IMR-90 (cell line): ENCODE results near the gene RNF123.

Source experiments
- BHLHE40 ChIP-seq: fragments of 150-350 bp; IDR thresholded peaks from 2 replicates; pipeline ENCODE4 v1.6.1; 2016; ENCODE audit warnings: mild to moderate bottlenecking, low read depth, low read length
- CEBPB ChIP-seq: IDR thresholded peaks from 2 replicates; pipeline ENCODE4 v1.6.1; 2012; ENCODE audit warnings: low read depth, low read length, improper control_type of control experiment
- FOS ChIP-seq: fragments of 150-350 bp; IDR thresholded peaks from 2 replicates; pipeline ENCODE4 v1.6.1; 2016; ENCODE audit warnings: low read depth, low read length
- MAFK ChIP-seq: IDR thresholded peaks from 2 replicates; pipeline ENCODE4 v1.6.1; 2012; ENCODE audit warnings: low read depth, low read length, improper control_type of control experiment
- MAZ ChIP-seq: IDR thresholded peaks from 2 replicates; pipeline ENCODE4 v1.6.1; 2012; ENCODE audit warnings: low read depth, mild to moderate bottlenecking, low read length, improper control_type of control experiment, moderate library complexity, borderline replicate concordance
- MXI1 ChIP-seq: IDR thresholded peaks from 2 replicates; pipeline ENCODE4 v1.6.1; 2012; ENCODE audit warnings: low read depth, mild to moderate bottlenecking, low read length, moderate library complexity, borderline replicate concordance
- POLR2A ChIP-seq: IDR thresholded peaks from 2 replicates; pipeline ENCODE4 v1.6.1; 2012; ENCODE audit warnings: mild to moderate bottlenecking, low read depth, low read length
- RAD21 ChIP-seq: IDR thresholded peaks from 2 replicates; pipeline ENCODE4 v1.6.1; 2012; ENCODE audit warnings: low read length, improper control_type of control experiment
- RCOR1 ChIP-seq: IDR thresholded peaks from 2 replicates; pipeline ENCODE4 v1.6.1; 2012; ENCODE audit warnings: mild to moderate bottlenecking, low read length, improper control_type of control experiment; ENCODE audit not compliant: insufficient replicate concordance
- RFX5 ChIP-seq: IDR thresholded peaks from 2 replicates; pipeline ENCODE4 v1.8.0; 2012; ENCODE audit warnings: low read depth, mild to moderate bottlenecking, low read length, moderate library complexity
- SMC3 ChIP-seq: fragments of 150-350 bp; IDR thresholded peaks from 2 replicates; pipeline ENCODE4 v1.6.1; 2016; ENCODE audit warnings: low read depth, mild to moderate bottlenecking, antibody characterized with exemption, low read length, moderate library complexity
- USF2 ChIP-seq: fragments of 150-350 bp; IDR thresholded peaks from 2 replicates; pipeline ENCODE4 v1.6.1; 2017; ENCODE audit warnings: mild to moderate bottlenecking, antibody characterized with exemption, low read length, low read depth
- TF ChIP-seq, protein P1 (sequence below): conservative IDR thresholded peaks from 2 replicates; pipeline ENCODE4 v1.5.1; 2012; ENCODE audit warnings: mild to moderate bottlenecking, low read depth, low read length, improper control_type of control experiment
- TF ChIP-seq, protein P2 (sequence below): fragments of 150-350 bp; IDR thresholded peaks from 2 replicates; pipeline ENCODE4 v1.6.1; 2016; ENCODE audit warnings: low read depth, mild to moderate bottlenecking, low read length, moderate library complexity, borderline replicate concordance

- TF ChIP-seq MAZ: no peak
- TF ChIP-seq, protein P1, sequence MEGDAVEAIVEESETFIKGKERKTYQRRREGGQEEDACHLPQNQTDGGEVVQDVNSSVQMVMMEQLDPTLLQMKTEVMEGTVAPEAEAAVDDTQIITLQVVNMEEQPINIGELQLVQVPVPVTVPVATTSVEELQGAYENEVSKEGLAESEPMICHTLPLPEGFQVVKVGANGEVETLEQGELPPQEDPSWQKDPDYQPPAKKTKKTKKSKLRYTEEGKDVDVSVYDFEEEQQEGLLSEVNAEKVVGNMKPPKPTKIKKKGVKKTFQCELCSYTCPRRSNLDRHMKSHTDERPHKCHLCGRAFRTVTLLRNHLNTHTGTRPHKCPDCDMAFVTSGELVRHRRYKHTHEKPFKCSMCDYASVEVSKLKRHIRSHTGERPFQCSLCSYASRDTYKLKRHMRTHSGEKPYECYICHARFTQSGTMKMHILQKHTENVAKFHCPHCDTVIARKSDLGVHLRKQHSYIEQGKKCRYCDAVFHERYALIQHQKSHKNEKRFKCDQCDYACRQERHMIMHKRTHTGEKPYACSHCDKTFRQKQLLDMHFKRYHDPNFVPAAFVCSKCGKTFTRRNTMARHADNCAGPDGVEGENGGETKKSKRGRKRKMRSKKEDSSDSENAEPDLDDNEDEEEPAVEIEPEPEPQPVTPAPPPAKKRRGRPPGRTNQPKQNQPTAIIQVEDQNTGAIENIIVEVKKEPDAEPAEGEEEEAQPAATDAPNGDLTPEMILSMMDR: no peak
- TF ChIP-seq POLR2A: no peak
- TF ChIP-seq RAD21: no peak
- TF ChIP-seq USF2: no peak
- no peak for TF ChIP-seq SMC3
- no peak for TF ChIP-seq RFX5
- TF ChIP-seq CEBPB: no peak
- TF ChIP-seq, protein P2, sequence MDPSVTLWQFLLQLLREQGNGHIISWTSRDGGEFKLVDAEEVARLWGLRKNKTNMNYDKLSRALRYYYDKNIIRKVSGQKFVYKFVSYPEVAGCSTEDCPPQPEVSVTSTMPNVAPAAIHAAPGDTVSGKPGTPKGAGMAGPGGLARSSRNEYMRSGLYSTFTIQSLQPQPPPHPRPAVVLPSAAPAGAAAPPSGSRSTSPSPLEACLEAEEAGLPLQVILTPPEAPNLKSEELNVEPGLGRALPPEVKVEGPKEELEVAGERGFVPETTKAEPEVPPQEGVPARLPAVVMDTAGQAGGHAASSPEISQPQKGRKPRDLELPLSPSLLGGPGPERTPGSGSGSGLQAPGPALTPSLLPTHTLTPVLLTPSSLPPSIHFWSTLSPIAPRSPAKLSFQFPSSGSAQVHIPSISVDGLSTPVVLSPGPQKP: no peak
- TF ChIP-seq MXI1: no peak
- no peak for TF ChIP-seq BHLHE40
- TF ChIP-seq RCOR1: no peak
- no peak for TF ChIP-seq MAFK
- TF ChIP-seq FOS: no peak
Measured at GRCh38 chr3:49703956-49704355, 14.6 kb downstream of the RNF123 start.
